ENCODE measurements around the gene DDX10. TPM values are rescaled to one million over a fixed set of nuclear protein-coding genes. Genes with fewer than 3 reads are reported as not detected.

DDX10 gene
- polyA plus RNA-seq, 1 of the 3 experiments (the other 2 are of a cell fraction), result 35.8 TPM

- no peak for TF ChIP-seq NRF1 (IDR thresholded peaks at IDR 0.05; ENCODE audit: low read depth, low read length)
- no peak for TF ChIP-seq MEF2A (IDR thresholded peaks at IDR 0.05; ENCODE audit: borderline replicate concordance, low read depth)
- no peak for TF ChIP-seq CHD2 (IDR thresholded peaks at IDR 0.05; ENCODE audit: low read length, partially characterized antibody)
- no peak for TF ChIP-seq NFIC (IDR thresholded peaks at IDR 0.05; ENCODE audit: borderline replicate concordance)
- TF ChIP-seq USF1 (IDR thresholded peaks at IDR 0.05; ENCODE audit: borderline replicate concordance, low read depth), result no peak
- TF ChIP-seq TEAD4 (IDR thresholded peaks at IDR 0.05; ENCODE audit: borderline replicate concordance, insufficient read depth), result no peak
- no peak for TF ChIP-seq EP300 (IDR thresholded peaks at IDR 0.05; ENCODE audit: borderline replicate concordance in 1 of 2, low read depth in 1 of 2, low read length in 1 of 2)
- TF ChIP-seq FOXJ3 (CRISPR knock-in tag; IDR thresholded peaks at IDR 0.05), result no peak
- no peak for TF ChIP-seq CTCF (IDR thresholded peaks at IDR 0.05)
- TF ChIP-seq FOXM1 (IDR thresholded peaks at IDR 0.05; ENCODE audit: low read depth), result no peak
- no peak for TF ChIP-seq PBX3 (IDR thresholded peaks at IDR 0.05)
- no peak for TF ChIP-seq USF2 (IDR thresholded peaks at IDR 0.05; ENCODE audit: borderline replicate concordance, low read depth, low read length)
- TF ChIP-seq TAF1 (IDR thresholded peaks at IDR 0.05; ENCODE audit: borderline replicate concordance, low read depth, low read length), result no peak
- no peak for TF ChIP-seq RAD21 (IDR thresholded peaks at IDR 0.05; ENCODE audit: low read length)
- no peak for TF ChIP-seq RXRA (IDR thresholded peaks at IDR 0.05; ENCODE audit: borderline replicate concordance, low read depth)
- no peak for TF ChIP-seq EZH2phosphoT487 (IDR thresholded peaks at IDR 0.05; ENCODE audit: borderline replicate concordance, low read depth)
- no peak for TF ChIP-seq RFX5 (IDR thresholded peaks at IDR 0.05; ENCODE audit: low read length)
- no peak for TF ChIP-seq ZBTB33 (IDR thresholded peaks at IDR 0.05; ENCODE audit: borderline replicate concordance, low read depth)
- no peak for TF ChIP-seq JUND (IDR thresholded peaks at IDR 0.05)
- Histone ChIP-seq H2AFZ (ENCODE audit: low read depth) (no peak overlapping the region), H3F3A (replicated peaks; ENCODE audit: insufficient read depth) (no peaks in the 10 kb centered on the region), H3K4me2 (no peak overlapping the region), H3K4me3 (ENCODE audit: low read depth in 2 of 2, low read length in 1 of 2) (no peak overlapping the region), H3K36me3 (replicated peaks in 1 of 2; ENCODE audit: control insufficient read depth in 1 of 2, insufficient read depth in 2 of 2, low read length in 1 of 2) (peaks cover 0 to 6% of the 10 kb centered on the region in 2 experiments), H3K9me2 (no peaks in the 10 kb centered on the region), H3K27ac (ENCODE audit: low read depth in 2 of 2, low read length in 1 of 2) (no peak overlapping the region), H3K4me1 (ENCODE audit: control insufficient read depth in 1 of 2, insufficient read depth in 2 of 2, low read depth in 1 of 2, low read length in 1 of 2) (no peaks in the 10 kb centered on the region; a peak in 1 of 4 replicates), H3K9ac (no peak overlapping the region), H4K20me1 (ENCODE audit: insufficient read depth) (no peaks in the 10 kb centered on the region), H3K9me3 (no peaks in the 10 kb centered on the region), H3K79me2 (ENCODE audit: insufficient read depth) (peaks cover 12% of the 10 kb centered on the region; the same call in 1 of the 2 replicates), H3K27me3 (ENCODE audit: insufficient read depth) (no peaks in the 10 kb centered on the region)
- 74% methylated on average over 1 of the region's 1 CpG for WGBS (ENCODE audit: low lambda C conversion rate)
- DNase-seq, result no peak
- POLR2A ChIA-PET, result no interaction called here
- CTCF ChIA-PET, result no interaction called here
These were observed 104.1 kb downstream of the DDX10 start for GRCh38 chr11:108768964-108769363.

Data from SK-N-SH (cell line).